ENCODE results near the gene SCAMP2. TPM values are rescaled to one million over a fixed set of nuclear protein-coding genes. Genes with fewer than 3 reads are reported as not detected.

Gene SCAMP2
- total RNA-seq, 1 donor from 2014 or later: 87.9 TPM

GRCh38 chr15:74799255-74799855, 73.8 kb downstream of the SCAMP2 start:
- DNase-seq (ENCODE audit: extremely low read depth, low read depth, low spot score): no peak

GRCh38 chr15:74798388-74799254, 74.5 kb downstream of the SCAMP2 start:
- DNase-seq (ENCODE audit: extremely low read depth, low read depth, low spot score): no peak

- no peak for DNase-seq (ENCODE audit: extremely low read depth, low read depth, low spot score)
These were observed 77.1 kb downstream of the SCAMP2 start for GRCh38 chr15:74795966-74796625.

- DNase-seq (ENCODE audit: extremely low read depth, low read depth, low spot score): no peak
These were observed 78.2 kb downstream of the SCAMP2 start for GRCh38 chr15:74794970-74795349.

- DNase-seq (ENCODE audit: extremely low read depth, low read depth, low spot score): no peak
These were observed 78.8 kb downstream of the SCAMP2 start for GRCh38 chr15:74794248-74794969.

Other genes with a start within 250 kb of the SCAMP2 start
- gene EDC3, start 177.3 kb downstream of the SCAMP2 start, total RNA-seq: 25.8 and 39.9 TPM in 2 replicates
- 2.0 and 3.7 TPM in 2 replicates for gene CYP1A1, start 147.8 kb downstream of the SCAMP2 start, total RNA-seq
- gene CYP1A2, start 124.5 kb downstream of the SCAMP2 start, total RNA-seq: not detected in 2 replicates
- gene CSK, start 91.3 kb downstream of the SCAMP2 start, total RNA-seq: 48.0 and 69.4 TPM in 2 replicates
- gene LMAN1L, start 60.5 kb downstream of the SCAMP2 start, total RNA-seq: 0.64 TPM in 1 of 2 replicates, not detected in the other
- not detected in 2 replicates for gene CPLX3, start 46.7 kb downstream of the SCAMP2 start, total RNA-seq
- gene ULK3, start 30.2 kb downstream of the SCAMP2 start, total RNA-seq: 40.0 and 45.2 TPM in 2 replicates
- gene MPI, start 16.7 kb upstream of the SCAMP2 start, total RNA-seq: 50.8 and 59.4 TPM in 2 replicates
- gene FAM219B, start 33.5 kb upstream of the SCAMP2 start, total RNA-seq: 42.6 and 55.1 TPM in 2 replicates
- 157 and 187 TPM in 2 replicates for gene COX5A, start 64.7 kb upstream of the SCAMP2 start, total RNA-seq
- gene RPP25, start 83.4 kb upstream of the SCAMP2 start, total RNA-seq: 25.3 and 26.3 TPM in 2 replicates
- 27.2 and 32.6 TPM in 2 replicates for gene SCAMP5, start 122.2 kb upstream of the SCAMP2 start, total RNA-seq
- gene PPCDC, start 150.2 kb upstream of the SCAMP2 start, total RNA-seq: 19.7 and 22.5 TPM in 2 replicates

Measured in glomerular endothelial cell (primary cell).